ENCODE data around the gene TAOK3.
"Not testable (repeated sequence)": the region's sequence is repeated elsewhere in the genome, so short reads cannot be mapped to it uniquely, and the experiment has no call there.

Gene TAOK3

GRCh38 chr12:118135788-118136558 is 236.7 kb downstream of the TAOK3 start, which contains the start of gene PEBP1:
Gene PEBP1 (plus strand): TSS chr12:118136124. CDS start chr12:118136210, 86 bp downstream.
- Histone ChIP-seq H3K9ac (ENCODE audit: low read depth in 1 of 2, low read length in 2 of 2) (peak within 1 kb of the TSS; percentile 85 to 89), H3K27me3 (ENCODE audit: control insufficient read depth in 1 of 2, insufficient read depth in 2 of 2, low read length in 2 of 2) (no peaks in the 10 kb centered on the region), H3K4me1 (ENCODE audit: control insufficient read depth in 1 of 2, insufficient read depth in 2 of 2, low read length in 2 of 2) (peaks cover 8 to 17% of the 10 kb centered on the region in 2 donors), H3K4me3 (ENCODE audit: low read depth in 1 of 2, low read length in 2 of 2) (peak within 1 kb of the TSS; percentile 90 to 95), H3K36me3 (ENCODE audit: control insufficient read depth in 1 of 2, insufficient read depth in 2 of 2, low read length in 2 of 2) (peaks cover 16 to 24% of the 10 kb centered on the region in 2 donors), H3K9me3 (ENCODE audit: control insufficient read depth in 1 of 2, low read length in 2 of 2) (no peaks in the 10 kb centered on the region), H3K27ac (ENCODE audit: low read depth, low read length) (peak within 1 kb of the TSS; percentile 86)

DNA sequence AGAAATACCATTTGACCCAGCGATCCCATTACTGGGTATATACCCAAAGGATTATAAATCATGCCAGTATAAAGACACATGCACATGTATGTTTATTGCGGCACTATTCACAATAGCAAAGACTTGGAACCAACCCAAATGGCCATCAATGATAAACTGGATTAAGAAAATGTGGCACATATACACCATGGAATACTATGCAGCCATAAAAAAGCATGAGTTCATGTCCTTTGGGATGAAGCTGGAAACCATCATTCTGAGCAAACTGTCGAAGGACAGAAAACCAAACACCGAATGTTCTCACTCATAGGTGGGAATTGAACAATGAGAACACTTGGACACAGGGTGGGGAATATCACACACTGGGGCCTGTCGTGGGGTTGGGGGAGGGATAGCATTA is 243.3 kb downstream of the TAOK3 start:
- H3K4me1 ChIP-seq (ENCODE audit: control insufficient read depth in 1 of 2, insufficient read depth in 2 of 2, low read length in 2 of 2) = peaks cover 6 to 10% of the 10 kb centered on the region in 2 donors

DNA sequence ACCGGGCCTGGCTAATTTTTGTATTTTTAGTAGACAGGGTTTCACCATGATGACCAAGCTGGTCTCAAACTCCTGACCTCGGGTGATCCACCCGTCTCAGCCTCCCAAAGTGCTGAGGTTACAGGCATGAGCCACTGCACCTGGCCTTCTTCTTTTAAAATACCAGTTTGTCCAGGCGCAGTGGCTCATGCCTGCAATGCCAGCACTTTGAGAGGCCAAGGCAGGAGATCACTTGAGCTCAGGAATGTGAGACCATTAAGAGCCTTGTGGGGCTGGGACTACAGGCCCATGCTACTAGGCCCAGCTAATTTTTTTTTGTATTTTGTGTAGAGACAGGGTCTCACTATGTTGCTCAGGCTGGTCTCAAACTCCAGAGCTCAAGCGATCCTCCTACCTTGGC is 244.8 kb downstream of the TAOK3 start:
- Histone ChIP-seq H3K27ac (ENCODE audit: low read depth, low read length) (no peak overlapping the region), H3K36me3 (ENCODE audit: control insufficient read depth in 1 of 2, insufficient read depth in 2 of 2, low read length in 2 of 2) (no peaks in the 10 kb centered on the region), H3K4me3 (ENCODE audit: low read depth in 1 of 2, low read length in 2 of 2) (no peak overlapping the region), H3K27me3 (ENCODE audit: control insufficient read depth in 1 of 2, insufficient read depth in 2 of 2, low read length in 2 of 2) (no peaks in the 10 kb centered on the region), H3K9me3 (ENCODE audit: control insufficient read depth in 1 of 2, low read length in 2 of 2) (no peaks in the 10 kb centered on the region), H3K9ac (ENCODE audit: low read depth in 1 of 2, low read length in 2 of 2) (no peak overlapping the region), H3K4me1 (ENCODE audit: control insufficient read depth in 1 of 2, insufficient read depth in 2 of 2, low read length in 2 of 2) (peaks cover 6 to 10% of the 10 kb centered on the region in 2 donors)

More for the DNA sequence above, 243.3 kb downstream of the TAOK3 start:
- H3K4me3 ChIP-seq (ENCODE audit: low read depth in 1 of 2, low read length in 2 of 2); H3K9ac ChIP-seq (ENCODE audit: low read depth in 1 of 2, low read length in 2 of 2); H3K36me3 ChIP-seq (ENCODE audit: control insufficient read depth in 1 of 2, insufficient read depth in 2 of 2, low read length in 2 of 2); H3K27ac ChIP-seq (ENCODE audit: low read depth, low read length); H3K9me3 ChIP-seq (ENCODE audit: control insufficient read depth in 1 of 2, low read length in 2 of 2); H3K27me3 ChIP-seq (ENCODE audit: control insufficient read depth in 1 of 2, insufficient read depth in 2 of 2, low read length in 2 of 2): not testable (repeated sequence)

DNA sequence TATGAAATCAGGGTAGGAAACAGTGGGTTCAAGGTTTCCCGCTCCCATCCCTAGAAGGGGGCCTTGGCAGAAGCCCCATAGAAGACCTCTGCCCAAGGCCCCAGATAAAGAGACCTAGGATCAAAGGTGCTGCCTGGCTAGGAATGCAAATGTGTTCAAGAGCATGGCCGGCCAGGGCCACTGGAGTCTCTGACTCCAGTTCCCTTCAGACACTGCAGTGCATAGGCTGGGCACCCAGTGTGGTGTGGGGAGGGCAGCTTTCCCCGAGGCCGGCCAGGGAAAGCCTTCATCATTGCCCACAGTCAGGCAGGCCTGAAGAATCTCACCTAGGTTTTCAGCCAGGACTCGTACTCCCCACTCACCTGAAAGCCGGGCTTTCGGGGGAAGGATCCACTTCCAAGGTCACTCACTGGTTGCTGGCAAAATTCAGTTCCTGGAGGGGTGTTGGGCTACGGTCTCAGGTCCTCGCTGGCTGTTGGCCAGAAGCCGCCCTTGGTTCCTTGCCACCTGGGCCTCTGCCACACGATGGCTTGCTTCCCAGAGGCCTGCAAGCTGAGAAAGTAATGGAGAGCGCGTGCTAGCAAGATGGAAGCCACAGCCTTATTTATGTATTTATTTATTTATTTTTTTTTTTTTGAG is 246.5 kb downstream of the TAOK3 start:
- Histone ChIP-seq H3K36me3 (ENCODE audit: control insufficient read depth in 1 of 2, insufficient read depth in 2 of 2, low read length in 2 of 2) (no peaks in the 10 kb centered on the region), H3K9me3 (ENCODE audit: control insufficient read depth in 1 of 2, low read length in 2 of 2) (no peaks in the 10 kb centered on the region), H3K27ac (ENCODE audit: low read depth, low read length) (peak overlapping the region; percentile 63), H3K27me3 (ENCODE audit: control insufficient read depth in 1 of 2, insufficient read depth in 2 of 2, low read length in 2 of 2) (no peaks in the 10 kb centered on the region), H3K4me3 (ENCODE audit: low read depth in 1 of 2, low read length in 2 of 2) (no peak overlapping the region), H3K9ac (ENCODE audit: low read depth in 1 of 2, low read length in 2 of 2) (peak overlapping the region in 1 of 2 donors; percentile 18), H3K4me1 (ENCODE audit: control insufficient read depth in 1 of 2, insufficient read depth in 2 of 2, low read length in 2 of 2) (peaks cover 7 to 8% of the 10 kb centered on the region in 2 donors)

GRCh38 chr12:118125743-118126118 is 247.0 kb downstream of the TAOK3 start:
- H3K36me3 ChIP-seq (ENCODE audit: control insufficient read depth in 1 of 2, insufficient read depth in 2 of 2, low read length in 2 of 2) = no peaks in the 10 kb centered on the region
- no peaks in the 10 kb centered on the region for H3K27me3 ChIP-seq (ENCODE audit: control insufficient read depth in 1 of 2, insufficient read depth in 2 of 2, low read length in 2 of 2)
- H3K4me1 ChIP-seq (ENCODE audit: control insufficient read depth in 1 of 2, insufficient read depth in 2 of 2, low read length in 2 of 2) = peaks cover 7 to 11% of the 10 kb centered on the region in 2 donors
- no peaks in the 10 kb centered on the region for H3K9me3 ChIP-seq (ENCODE audit: control insufficient read depth in 1 of 2, low read length in 2 of 2)
- H3K27ac ChIP-seq (ENCODE audit: low read depth, low read length) = no peak overlapping the region
- H3K4me3 ChIP-seq (ENCODE audit: low read depth in 1 of 2, low read length in 2 of 2) = no peak overlapping the region
- no peak overlapping the region for H3K9ac ChIP-seq (ENCODE audit: low read depth in 1 of 2, low read length in 2 of 2)

DNA sequence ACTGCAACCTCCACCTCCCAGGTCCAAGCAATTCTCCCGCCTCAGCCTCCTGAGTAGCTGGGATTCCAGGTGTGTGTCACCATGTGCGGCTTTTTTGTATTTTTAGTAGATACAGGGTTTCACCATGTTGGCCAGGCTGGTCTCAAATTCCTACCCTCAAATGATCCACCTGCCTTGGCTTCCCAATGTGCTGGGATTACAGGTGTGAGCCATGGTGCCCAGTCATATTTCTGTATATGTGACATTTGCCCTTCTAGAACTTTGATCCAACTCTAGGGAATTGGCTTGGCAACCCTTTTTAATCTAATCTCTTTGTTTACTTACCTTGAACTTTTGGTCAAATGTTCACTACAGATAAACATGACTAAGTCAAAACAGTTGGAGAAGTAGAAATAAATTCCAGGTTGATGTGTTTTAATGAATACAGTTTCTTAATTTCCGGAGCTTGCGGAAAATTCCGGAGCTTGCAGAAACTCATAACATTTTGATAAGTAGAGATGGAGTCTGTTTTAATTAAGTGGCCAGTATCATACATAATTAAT is 248.3 kb downstream of the TAOK3 start:
- H3K9me3 ChIP-seq (ENCODE audit: control insufficient read depth in 1 of 2, low read length in 2 of 2) = no peaks in the 10 kb centered on the region
- H3K4me3 ChIP-seq (ENCODE audit: low read depth in 1 of 2, low read length in 2 of 2) = no peak overlapping the region
- H3K36me3 ChIP-seq (ENCODE audit: control insufficient read depth in 1 of 2, insufficient read depth in 2 of 2, low read length in 2 of 2) = no peaks in the 10 kb centered on the region
- H3K9ac ChIP-seq (ENCODE audit: low read depth in 1 of 2, low read length in 2 of 2) = no peak overlapping the region
- peaks cover 7 to 14% of the 10 kb centered on the region in 2 donors for H3K4me1 ChIP-seq (ENCODE audit: control insufficient read depth in 1 of 2, insufficient read depth in 2 of 2, low read length in 2 of 2)
- H3K27me3 ChIP-seq (ENCODE audit: control insufficient read depth in 1 of 2, insufficient read depth in 2 of 2, low read length in 2 of 2) = no peaks in the 10 kb centered on the region
- H3K27ac ChIP-seq (ENCODE audit: low read depth, low read length) = peak overlapping the region; percentile 44

- no peak overlapping the region for H3K4me3 ChIP-seq (ENCODE audit: low read depth in 1 of 2, low read length in 2 of 2)
- H3K9ac ChIP-seq (ENCODE audit: low read depth in 1 of 2, low read length in 2 of 2) = no peak overlapping the region
- peaks cover 5 to 14% of the 10 kb centered on the region in 2 donors for H3K4me1 ChIP-seq (ENCODE audit: control insufficient read depth in 1 of 2, insufficient read depth in 2 of 2, low read length in 2 of 2)
- H3K36me3 ChIP-seq (ENCODE audit: control insufficient read depth in 1 of 2, insufficient read depth in 2 of 2, low read length in 2 of 2) = no peaks in the 10 kb centered on the region
- H3K9me3 ChIP-seq (ENCODE audit: control insufficient read depth in 1 of 2, low read length in 2 of 2) = no peaks in the 10 kb centered on the region
- H3K27ac ChIP-seq (ENCODE audit: low read depth, low read length) = no peak overlapping the region
- no peaks in the 10 kb centered on the region for H3K27me3 ChIP-seq (ENCODE audit: control insufficient read depth in 1 of 2, insufficient read depth in 2 of 2, low read length in 2 of 2)
Measured at GRCh38 chr12:118122264-118122663, 250.4 kb downstream of the TAOK3 start.

GRCh38 chr12:118120579-118121363 is 251.9 kb downstream of the TAOK3 start:
- Histone ChIP-seq H3K9me3 (ENCODE audit: control insufficient read depth in 1 of 2, low read length in 2 of 2) (no peaks in the 10 kb centered on the region), H3K4me1 (ENCODE audit: control insufficient read depth in 1 of 2, insufficient read depth in 2 of 2, low read length in 2 of 2) (peaks cover 0 to 12% of the 10 kb centered on the region in 2 donors), H3K27me3 (ENCODE audit: control insufficient read depth in 1 of 2, insufficient read depth in 2 of 2, low read length in 2 of 2) (no peaks in the 10 kb centered on the region), H3K4me3 (ENCODE audit: low read depth in 1 of 2, low read length in 2 of 2) (no peak overlapping the region), H3K36me3 (ENCODE audit: control insufficient read depth in 1 of 2, insufficient read depth in 2 of 2, low read length in 2 of 2) (no peaks in the 10 kb centered on the region), H3K9ac (ENCODE audit: low read depth in 1 of 2, low read length in 2 of 2) (no peak overlapping the region), H3K27ac (ENCODE audit: low read depth, low read length) (no peak overlapping the region)

- Histone ChIP-seq H3K27me3 (ENCODE audit: control insufficient read depth in 1 of 2, insufficient read depth in 2 of 2, low read length in 2 of 2) (no peaks in the 10 kb centered on the region), H3K9me3 (ENCODE audit: control insufficient read depth in 1 of 2, low read length in 2 of 2) (no peaks in the 10 kb centered on the region), H3K4me1 (ENCODE audit: control insufficient read depth in 1 of 2, insufficient read depth in 2 of 2, low read length in 2 of 2) (peaks cover 0 to 12% of the 10 kb centered on the region in 2 donors), H3K27ac (ENCODE audit: low read depth, low read length) (no peak overlapping the region), H3K9ac (ENCODE audit: low read depth in 1 of 2, low read length in 2 of 2) (no peak overlapping the region), H3K4me3 (ENCODE audit: low read depth in 1 of 2, low read length in 2 of 2) (no peak overlapping the region), H3K36me3 (ENCODE audit: control insufficient read depth in 1 of 2, insufficient read depth in 2 of 2, low read length in 2 of 2) (no peaks in the 10 kb centered on the region)
Measured at GRCh38 chr12:118119449-118119879, 253.2 kb downstream of the TAOK3 start.

Data from duodenal mucosa (tissue), 2 donors.